GM23338 (cell line): ENCODE measurements around the gene HARS1. TPM values are rescaled to one million over a fixed set of nuclear protein-coding genes. Genes with fewer than 3 reads are reported as not detected.

Source experiments
- ATAC-seq: fragments of 200-7000 bp; cut with Tn5 transposase; 3 replicates; pipeline ENCODE4 v1.9.1; 2020
- DNase-seq: peaks from one replicate; pipeline ENCODE4 v3.0.0-alpha.2; 2015; ENCODE audit warnings: low spot score
- H2AFZ ChIP-seq: fragments of 200-600 bp; sonication (generic); 2 replicates; pipeline ENCODE4 v1.8.0; 2016; ENCODE audit warnings: antibody characterized with exemption, mild to moderate bottlenecking, moderate library complexity
- H3F3A ChIP-seq: fragments of 200-600 bp; sonication (generic); replicated peaks from 2 replicates; pipeline ENCODE4 v1.8.0; 2017; ENCODE audit warnings: antibody characterized with exemption, mixed run types, low read depth
- H3K27ac ChIP-seq: fragments of 200-600 bp; sonication (generic); 2 replicates; pipeline ENCODE4 v1.6.1; 2016; ENCODE audit warnings: low read depth
- H3K27me3 ChIP-seq: fragments of 200-600 bp; sonication (generic); 2 replicates; pipeline ENCODE4 v1.8.0; 2016; ENCODE audit warnings: mild to moderate bottlenecking, mixed run types, moderate library complexity; ENCODE audit not compliant: insufficient read depth
- H3K36me3 ChIP-seq: fragments of 200-600 bp; sonication (generic); 2 replicates; pipeline ENCODE4 v1.8.0; 2016; ENCODE audit warnings: mild to moderate bottlenecking; ENCODE audit not compliant: insufficient read depth
- H3K4me1 ChIP-seq: fragments of 200-600 bp; sonication (generic); 2 replicates; pipeline ENCODE4 v1.8.0; 2016; ENCODE audit warnings: mild to moderate bottlenecking, moderate library complexity; ENCODE audit not compliant: insufficient read depth
- H3K4me2 ChIP-seq: fragments of 200-600 bp; sonication (generic); 2 replicates; pipeline ENCODE4 v1.7.1; 2017; ENCODE audit warnings: mixed run types
- H3K4me3 ChIP-seq: fragments of 200-600 bp; sonication (generic); 2 replicates; pipeline ENCODE4 v1.6.1; 2016; ENCODE audit warnings: mixed run types
- H3K79me2 ChIP-seq: fragments of 200-600 bp; sonication (generic); replicated peaks from 2 replicates; pipeline ENCODE4 v1.8.0; 2017; ENCODE audit warnings: mild to moderate bottlenecking; ENCODE audit not compliant: insufficient read depth
- H3K9me2 ChIP-seq: fragments of 200-600 bp; sonication (generic); 2 replicates; pipeline ENCODE4 v1.8.0; 2017; ENCODE audit not compliant: insufficient read depth
- H4K20me1 ChIP-seq: fragments of 200-600 bp; sonication (generic); replicated peaks from 2 replicates; pipeline ENCODE4 v1.8.0; 2017; ENCODE audit warnings: mild to moderate bottlenecking; ENCODE audit not compliant: insufficient read depth
- H3K27ac Mint-ChIP-seq: 2 replicates; pipeline ENCODE4 v1.8.0; 2020; ENCODE audit warnings: inconsistent platforms, mild to moderate bottlenecking, moderate library complexity, mixed read lengths
- H3K27me3 Mint-ChIP-seq: 3 replicates; pipeline ENCODE4 v1.8.0; 2022; ENCODE audit warnings: low read depth, mild to moderate bottlenecking, moderate library complexity, mixed read lengths, inconsistent platforms; ENCODE audit not compliant: insufficient read depth, poor library complexity
- H3K36me3 Mint-ChIP-seq: 3 replicates; pipeline ENCODE4 v1.8.0; 2021; ENCODE audit warnings: low read depth, mild to moderate bottlenecking, inconsistent platforms, moderate library complexity, mixed read lengths
- H3K4me1 Mint-ChIP-seq: 3 replicates; pipeline ENCODE4 v1.8.0; 2020; ENCODE audit warnings: mild to moderate bottlenecking, inconsistent platforms, mixed read lengths
- H3K4me3 Mint-ChIP-seq: 3 replicates; pipeline ENCODE4 v1.8.0; 2021; ENCODE audit warnings: moderate library complexity, mild to moderate bottlenecking, inconsistent platforms, mixed read lengths
- H3K9me3 Mint-ChIP-seq: 3 replicates; pipeline ENCODE4 v1.8.0; 2020; ENCODE audit warnings: moderate library complexity, mild to moderate bottlenecking, inconsistent platforms, mixed read lengths
- CREB1 ChIP-seq: fragments of 250-450 bp; sonication (Bioruptor Pico); IDR thresholded peaks from 2 replicates; pipeline ENCODE4 v1.5.0; 2020; ENCODE audit warnings: low read depth, mild to moderate bottlenecking, moderate library complexity
- CTCF ChIP-seq, 2 experiments: fragments of 200-600 bp in 1 of 2; sonication (generic) in 1 of 2; conservative IDR thresholded peaks; 2 replicates each; pipeline versions ENCODE4 v1.5.1 to v1.6.1; 2016 to 2017; ENCODE audit warnings: antibody characterized with exemption in 2 of 2, low read depth in 2 of 2, mild to moderate bottlenecking in 2 of 2, moderate library complexity in 1 of 2
- ETS1 ChIP-seq: IDR thresholded peaks from 2 replicates; pipeline ENCODE4 v1.6.1; 2016; ENCODE audit warnings: antibody characterized with exemption
- EZH2phosphoT487 ChIP-seq: fragments of 200-600 bp; sonication (generic); IDR thresholded peaks from one replicate; pipeline ENCODE4 v1.8.1; 2018; ENCODE audit warnings: antibody characterized with exemption; ENCODE audit not compliant: unreplicated experiment
- NANOG ChIP-seq: IDR thresholded peaks from 2 replicates; pipeline ENCODE4 v1.6.1; 2016; ENCODE audit warnings: antibody characterized with exemption, borderline replicate concordance
- POLR2AphosphoS5 ChIP-seq: IDR thresholded peaks from 2 replicates; pipeline ENCODE4 v1.6.1; 2016; ENCODE audit warnings: antibody characterized with exemption, low read depth
- REST ChIP-seq: IDR thresholded peaks from one replicate; pipeline ENCODE4 v1.6.1; 2018; ENCODE audit warnings: antibody characterized with exemption; ENCODE audit not compliant: unreplicated experiment
- STAT1 ChIP-seq: IDR thresholded peaks from one replicate; pipeline ENCODE4 v1.6.1; 2016; ENCODE audit warnings: antibody characterized with exemption; ENCODE audit not compliant: unreplicated experiment
- ZNF114 ChIP-seq: fragments of 250-450 bp; sonication (Bioruptor Pico); IDR thresholded peaks from 2 replicates; pipeline ENCODE4 v1.5.0; 2020; ENCODE audit warnings: mild to moderate bottlenecking, moderate library complexity
- ZNF331 ChIP-seq: fragments of 250-450 bp; sonication (Bioruptor Pico); IDR thresholded peaks from 2 replicates; pipeline ENCODE4 v1.5.0; 2020; ENCODE audit warnings: low read depth, mild to moderate bottlenecking, moderate library complexity
- ZNF462 ChIP-seq: fragments of 250-450 bp; sonication (Bioruptor Pico); IDR thresholded peaks from 2 replicates; pipeline ENCODE4 v1.5.0; 2020; ENCODE audit warnings: mild to moderate bottlenecking, moderate library complexity
- polyA plus RNA-seq: library from polyadenylated mRNA; unstranded; fragments of >200 nt; fragmentation: Nextera tagmentation; extraction: Ambion mirVana; gene quantifications from 2 replicates; pipeline ENCODE4 v1.2.1, GENCODE V29; 2016
- total RNA-seq: library from RNA; depleted of rRNA; stranded (reverse); fragments of >200 nt; shearing (Covaris generic); gene quantifications from 2 replicates; pipeline ENCODE4 v1.2.3, GENCODE V29; 2014

HARS1 gene
- total and polyA plus RNA-seq, 2 experiments from 2014 or later: 51.6 to 57.8 TPM

- TF ChIP-seq REST (no peak), ZNF331 (CRISPR knock-in tag) (no peak), ZNF114 (CRISPR knock-in tag) (no peak), EZH2phosphoT487 (no peak), POLR2AphosphoS5 (no peak), ZNF462 (no peak), CREB1 (CRISPR knock-in tag) (no peak), NANOG (no peak), STAT1 (no peak), CTCF (conservative IDR thresholded peaks at IDR 0.05; ENCODE audit: low read depth in 2 of 2) (no peak), ETS1 (no peak)
- H4K20me1 ChIP-seq: no peaks in the 10 kb centered on the region
- H3K27ac Mint-ChIP-seq: no peak overlapping the region
- H3K27me3 Mint-ChIP-seq: peaks cover 23% of the 10 kb centered on the region
- no peak for ATAC-seq
- no peaks in the 10 kb centered on the region; the same call in 2 of the 3 replicates for H3K4me1 Mint-ChIP-seq
- peaks cover 16% of the 10 kb centered on the region for H3K36me3 Mint-ChIP-seq
- no peak overlapping the region for H3K27ac ChIP-seq
- no peak overlapping the region for H3K4me2 ChIP-seq
- no peaks in the 10 kb centered on the region for H3K79me2 ChIP-seq
- H3K4me3 Mint-ChIP-seq: no peak overlapping the region
- no peaks in the 10 kb centered on the region for H3K9me2 ChIP-seq
- H2AFZ ChIP-seq: no peak overlapping the region
- H3F3A ChIP-seq: no peaks in the 10 kb centered on the region
- peaks cover 6% of the 10 kb centered on the region; the same call in 1 of the 2 replicates for H3K36me3 ChIP-seq
- H3K4me1 ChIP-seq: no peaks in the 10 kb centered on the region
- no peak overlapping the region for H3K4me3 ChIP-seq
- DNase-seq: no peak
- peaks cover 61% of the 10 kb centered on the region for H3K9me3 Mint-ChIP-seq
- peaks cover 34% of the 10 kb centered on the region for H3K27me3 ChIP-seq
Measured at GRCh38 chr5:140628711-140629110, 62.5 kb downstream of the HARS1 start.
